A549 (cell line): ENCODE results near the gene SOS1. TPM values are rescaled to one million over a fixed set of nuclear protein-coding genes. Genes with fewer than 3 reads are reported as not detected.

Experiments used
- ATAC-seq, 2 experiments: fragments of 200-7000 bp in 1 of 2; fragments of >200 bp in 1 of 2; cut with Nextera tagmentation in 1 of 2; cut with Tn5 transposase in 1 of 2; 3 replicates each; pipeline versions ENCODE4 v1.8.0 to v1.9.1; 2018 to 2020; ENCODE audit warnings: mild to moderate bottlenecking in 1 of 2, moderate library complexity in 1 of 2
- CTCF ChIA-PET: fragments of 300-600 bp; sonication (Branson Sonifier 250); formaldehyde crosslinking; extraction: SDS; loops from one replicate; lab custom pipeline; 2021; ENCODE audit warnings: antibody characterized with exemption, inconsistent platforms; lab: Yijun Ruan, JAX
- POLR2A ChIA-PET: fragments of 350-600 bp; formaldehyde crosslinking; extraction: SDS; loops from one replicate; lab custom pipeline; 2021; ENCODE audit warnings: antibody characterized with exemption, inconsistent platforms; lab: Yijun Ruan, JAX
- DNase-seq, 2 experiments: peaks; one replicate each; pipeline versions ENCODE4 v3.0.0 to v3.0.0-alpha.2; 2011 to 2016; ENCODE audit warnings: low read depth in 1 of 2, low spot score in 1 of 2
- FAIRE-seq: peaks from 2 replicates; lab custom pipeline; 2011; peaks lifted over from hg19 to GRCh38; lab: Jason Lieb, UNC
- H3K27ac ChIP-seq, 2 experiments: fragments of >200 bp; sonication (Bioruptor Twin); formaldehyde crosslinking; 3 replicates each; pipeline ENCODE4 v1.5.1; 2016 to 2017
- H3K4me1 ChIP-seq: fragments of >200 bp; sonication (Bioruptor Twin); formaldehyde crosslinking; 3 replicates; pipeline ENCODE4 v1.6.1; 2016
- H3K4me2 ChIP-seq: fragments of >200 bp; sonication (Bioruptor Twin); formaldehyde crosslinking; 3 replicates; pipeline ENCODE4 v1.6.1; 2016
- H3K4me3 ChIP-seq: fragments of >200 bp; sonication (Bioruptor Twin); formaldehyde crosslinking; 3 replicates; pipeline ENCODE4 v1.5.1; 2016
- H3K9me3 ChIP-seq: fragments of >200 bp; sonication (Bioruptor Twin); formaldehyde crosslinking; 3 replicates; pipeline ENCODE4 v1.6.1; 2016
- BHLHE40 ChIP-seq: IDR thresholded peaks from 2 replicates; pipeline ENCODE4 v1.6.1; 2012; ENCODE audit warnings: low read depth, low read length, inconsistent platforms
- CHD4 ChIP-seq: fragments of 200-600 bp; sonication (generic); IDR thresholded peaks from 2 replicates; pipeline ENCODE4 v1.6.1; 2016; ENCODE audit warnings: antibody characterized with exemption, mild to moderate bottlenecking, borderline replicate concordance
- EHF ChIP-seq: fragments of 250-450 bp; sonication (Bioruptor Pico); IDR thresholded peaks from 2 replicates; pipeline ENCODE4 v1.5.0; 2020; ENCODE audit warnings: mild to moderate bottlenecking
- FOXS1 ChIP-seq: fragments of 250-450 bp; sonication (Bioruptor Pico); IDR thresholded peaks from 2 replicates; pipeline ENCODE4 v1.5.0; 2020; ENCODE audit warnings: mild to moderate bottlenecking, moderate library complexity
- HOXA7 ChIP-seq: fragments of 250-450 bp; sonication (Bioruptor Pico); IDR thresholded peaks from 2 replicates; pipeline ENCODE4 v1.5.0; 2020; ENCODE audit warnings: mild to moderate bottlenecking, moderate library complexity
- HOXB13 ChIP-seq: fragments of 250-450 bp; sonication (Bioruptor Pico); IDR thresholded peaks from 2 replicates; pipeline ENCODE4 v1.5.0; 2020; ENCODE audit warnings: low read depth, mild to moderate bottlenecking, moderate library complexity
- JUNB ChIP-seq: fragments of >200 bp; sonication (Bioruptor Twin); formaldehyde crosslinking; IDR thresholded peaks from 2 replicates; pipeline ENCODE4 v1.6.1; 2016
- MAX ChIP-seq: IDR thresholded peaks from 2 replicates; pipeline ENCODE4 v1.6.1; 2012
- MYC ChIP-seq: IDR thresholded peaks from 2 replicates; pipeline ENCODE4 v1.6.1; 2012; ENCODE audit warnings: mild to moderate bottlenecking, inconsistent platforms, low read length, improper control_type of control experiment, borderline replicate concordance
- NFE2L2 ChIP-seq: fragments of 150-350 bp; conservative IDR thresholded peaks from 2 replicates; pipeline ENCODE4 v1.6.1; 2014; ENCODE audit warnings: low read length
- NPAS2 ChIP-seq: fragments of 250-450 bp; sonication (Bioruptor Pico); IDR thresholded peaks from 2 replicates; pipeline ENCODE4 v1.8.0; 2022; ENCODE audit warnings: mild to moderate bottlenecking, moderate library complexity, borderline replicate concordance
- PHF8 ChIP-seq: fragments of 200-600 bp; sonication (generic); IDR thresholded peaks from 2 replicates; pipeline ENCODE4 v1.6.1; 2016; ENCODE audit warnings: low read depth, mild to moderate bottlenecking, antibody characterized with exemption, moderate library complexity, borderline replicate concordance
- POLR2A ChIP-seq: IDR thresholded peaks from 2 replicates; pipeline ENCODE4 v1.6.1; 2012; ENCODE audit warnings: mild to moderate bottlenecking, low read length
- POLR2AphosphoS2 ChIP-seq: conservative IDR thresholded peaks from 2 replicates; pipeline ENCODE4 v1.6.1; 2012; ENCODE audit warnings: low read length, improper control_type of control experiment, inconsistent platforms
- RAD21 ChIP-seq, 2 experiments: fragments of >200 bp in 1 of 2; sonication (Bioruptor Twin) in 1 of 2; formaldehyde crosslinking in 1 of 2; IDR thresholded peaks in 1 of 2; conservative IDR thresholded peaks in 1 of 2; 2 replicates in 1 of 2; 3 replicates in 1 of 2; pipeline ENCODE4 v1.6.1; 2012 to 2018; ENCODE audit warnings: inconsistent platforms in 1 of 2
- RARB ChIP-seq: fragments of 250-450 bp; sonication (Bioruptor Pico); IDR thresholded peaks from 2 replicates; pipeline ENCODE4 v1.8.0; 2021; ENCODE audit warnings: mild to moderate bottlenecking, moderate library complexity
- REST ChIP-seq: fragments of 200-600 bp; sonication (generic); IDR thresholded peaks from 2 replicates; pipeline ENCODE4 v1.6.1; 2016; ENCODE audit warnings: antibody characterized with exemption, mild to moderate bottlenecking, moderate library complexity
- RFX5 ChIP-seq: fragments of 450-650 bp; IDR thresholded peaks from 2 replicates; pipeline ENCODE4 v1.7.1; 2014; ENCODE audit warnings: antibody characterized with exemption, mild to moderate bottlenecking, moderate library complexity
- TFCP2L1 ChIP-seq: fragments of 250-450 bp; sonication (Bioruptor Pico); IDR thresholded peaks from 2 replicates; pipeline ENCODE4 v1.5.0; 2021; ENCODE audit warnings: mild to moderate bottlenecking
- ZC3H11A ChIP-seq: fragments of 450-650 bp; IDR thresholded peaks from 2 replicates; pipeline ENCODE4 v1.6.1; 2014; ENCODE audit warnings: antibody characterized with exemption, mild to moderate bottlenecking
- ZSCAN20 ChIP-seq: fragments of 250-450 bp; sonication (Bioruptor Pico); IDR thresholded peaks from 2 replicates; pipeline ENCODE4 v1.8.0; 2022; ENCODE audit warnings: mild to moderate bottlenecking, moderate library complexity
- WGBS: methylation state at CpG from one replicate; pipeline ENCODE4 v1.1.6; 2017; ENCODE audit errors: missing lambda C conversion rate; 5-methylcytosine and 5-hydroxymethylcytosine counted together
- polyA plus RNA-seq, 4 experiments: library from polyadenylated mRNA; depleted of rRNA in 3 of 4; stranded (reverse); fragments of >200 nt; fragmentation: RNase III in 1 of 4; extraction: RNeasy Plus Mini Kit Qiagen cat#74134 plus additional on column Dnase treatment in 1 of 4; gene quantifications; 2 replicates in 3 of 4; 3 replicates in 1 of 4; pipeline ENCODE4 v1.2.3, GENCODE V29; 2011 to 2017

Gene SOS1
- polyA plus RNA-seq, 2 of the 4 experiments (the other 2 are of a cell fraction) = 19.6 to 48.9 TPM

- FAIRE-seq = no peak
- CTCF ChIA-PET = interaction anchor here (0.6 to 3.6 kb wide), 15 partner anchors 10 to 607 kb away, joined by 3 to 28 read pairs (median 5); no protein-coding TSS in a partner anchor
Measured at GRCh38 chr2:39123436-39123999, 2.7 kb upstream of the SOS1 start.

GRCh38 chr2:39121523-39122063, 742 bp upstream of the SOS1 start:
- FAIRE-seq = no peak

More at GRCh38 chr2:39123436-39123999, 2.7 kb upstream of the SOS1 start:
- no peak for TF ChIP-seq HOXB13 (CRISPR knock-in tag)
- no peak for TF ChIP-seq RAD21 (conservative IDR thresholded peaks at IDR 0.05 in 1 of 2, IDR thresholded peaks at IDR 0.05 in 1 of 2)
- no peak for TF ChIP-seq TFCP2L1
- no peak for TF ChIP-seq BHLHE40
- TF ChIP-seq ZSCAN20 (CRISPR knock-in tag) = no peak
- no peak for TF ChIP-seq MAX
- TF ChIP-seq POLR2A = no peak
- no peak for TF ChIP-seq NPAS2 (CRISPR knock-in tag)
- TF ChIP-seq RFX5 = no peak
- no peak for TF ChIP-seq PHF8
- no peak for TF ChIP-seq HOXA7
- TF ChIP-seq RARB (CRISPR knock-in tag) = no peak
- TF ChIP-seq EHF (CRISPR knock-in tag) = no peak
- TF ChIP-seq MYC = no peak
- TF ChIP-seq JUNB = no peak
- no peak for TF ChIP-seq NFE2L2
- no peak for TF ChIP-seq REST
- Histone ChIP-seq H3K4me1 (peaks cover 19% of the 10 kb centered on the region), H3K4me2 (peak overlapping the region; percentile 80), H3K9me3 (no peaks in the 10 kb centered on the region), H3K4me3 (peak overlapping the region; percentile 61), H3K27ac (peak overlapping the region; percentile 84 to 89)
- POLR2A ChIA-PET = interaction anchor here (0.5 to 1.9 kb wide), 6 partner anchors 15 to 372 kb away, joined by 3 to 8 read pairs (median 4); partner anchors contain the start of genes DHX57, MORN2 and SRSF7
- DNase-seq (no peak), ATAC-seq (no peak)
- 66% methylated on average over 25 of the region's 25 CpGs for WGBS

More at GRCh38 chr2:39121523-39122063, 742 bp upstream of the SOS1 start:
- Histone ChIP-seq H3K9me3 (no peaks in the 10 kb centered on the region), H3K4me1 (peaks cover 25% of the 10 kb centered on the region), H3K4me3 (peak overlapping the region; percentile 80), H3K4me2 (peak overlapping the region; percentile 82), H3K27ac (peak overlapping the region; percentile 97 to 98)
- no peak for TF ChIP-seq EHF (CRISPR knock-in tag)
- no peak for TF ChIP-seq FOXS1 (CRISPR knock-in tag)
- TF ChIP-seq ZC3H11A = no peak
- no peak for TF ChIP-seq RFX5
- no peak for TF ChIP-seq MAX
- TF ChIP-seq RARB (CRISPR knock-in tag) = no peak
- no peak for TF ChIP-seq CHD4
- no peak for TF ChIP-seq POLR2AphosphoS2
- POLR2A ChIA-PET = interaction anchor here (1.1 to 2.5 kb wide), 4 partner anchors 24 to 371 kb away, joined by 3 to 14 read pairs (median 4); partner anchors contain the start of genes MAP4K3 and SRSF7
- WGBS = 50% methylated on average over 7 of the region's 7 CpGs
- DNase-seq (no peak), ATAC-seq (no peak)
- CTCF ChIA-PET = interaction anchor here (0.8 to 4.6 kb wide), 6 partner anchors 8 to 107 kb away, joined by 3 to 53 read pairs (median 6); no protein-coding TSS in a partner anchor
